ENCODE measurements around the gene LSM14B. TPM values are rescaled to one million over a fixed set of nuclear protein-coding genes. Genes with fewer than 3 reads are reported as not detected.

Gene LSM14B
- total RNA-seq, 1 experiment from 2014 or later: 82.4 TPM

GRCh38 chr20:62178316-62179161, 56.3 kb downstream of the LSM14B start:
- H3K56ac ChIP-seq (ENCODE audit: insufficient read length, low read depth, low read length): no peak overlapping the region
- Mint-ChIP-seq H3K9me3 (no peaks in the 10 kb centered on the region), H3K27ac (no peak overlapping the region), H3K4me3 (peak overlapping the region in 1 of 2 experiments; percentile 41; a peak in 1 of 5 replicates), H3K27me3 (ENCODE audit: low read depth) (no peaks in the 10 kb centered on the region; the same call in 1 of the 2 replicates), H3K36me3 (ENCODE audit: insufficient read depth in 1 of 3, low read depth in 3 of 3) (peaks cover 9 to 40% (median 22%) of the 10 kb centered on the region in 3 experiments), H3K4me1 (peaks cover 8% of the 10 kb centered on the region in 2 experiments)
- H4K8ac ChIP-seq (replicated peaks; ENCODE audit: insufficient read length, low read depth, low read length): no peak overlapping the region
- no peak overlapping the region for H2AK5ac ChIP-seq (ENCODE audit: insufficient read length, low read length)
- no peak overlapping the region for H4K5ac ChIP-seq (ENCODE audit: insufficient read length, low read depth, low read length)
- no peak overlapping the region for H2BK5ac ChIP-seq (ENCODE audit: insufficient read length, low read length)
- H3K79me1 ChIP-seq (ENCODE audit: insufficient read depth, low read depth, low read length, poor library complexity, severe bottlenecking): no peaks in the 10 kb centered on the region
- WGBS (ENCODE audit: extremely low coverage, insufficient read length, low lambda C conversion rate): no CpG with 5 or more reads among the region's 19 CpGs
- no peak overlapping the region for H2BK120ac ChIP-seq (ENCODE audit: low read depth, low read length, poor library complexity, severe bottlenecking)
- H3K4ac ChIP-seq (ENCODE audit: low read depth, low read length): no peak overlapping the region
- H3K9me3 ChIP-seq (ENCODE audit: control insufficient read depth, low read depth, low read length): no peaks in the 10 kb centered on the region
- H3K23me2 ChIP-seq (ENCODE audit: insufficient read length, low read depth, low read length, poor library complexity, severe bottlenecking): peaks cover 2% of the 10 kb centered on the region
- H3K9ac ChIP-seq (ENCODE audit: extremely low read depth, insufficient read length, low read length): no peak overlapping the region
- TF ChIP-seq CTCF (conservative IDR thresholded peaks at IDR 0.05): no peak
- H3K18ac ChIP-seq (ENCODE audit: insufficient read length, low read depth, low read length): no peak overlapping the region
- H2BK12ac ChIP-seq (ENCODE audit: insufficient read length, low read depth, low read length): no peak overlapping the region
- H3K4me2 ChIP-seq (ENCODE audit: insufficient read depth, insufficient read length, low read length): no peak overlapping the region
- H3K27me3 ChIP-seq (ENCODE audit: insufficient read depth, low read length): no peaks in the 10 kb centered on the region
- no peaks in the 10 kb centered on the region for H4K20me1 ChIP-seq (ENCODE audit: control insufficient read depth, insufficient read depth, insufficient read length)
- no peak for DNase-seq
- H2AFZ ChIP-seq (ENCODE audit: low read length): no peak overlapping the region
- H3K27ac ChIP-seq (ENCODE audit: insufficient read length, low read depth, low read length): no peak overlapping the region
- no peak overlapping the region for H2BK15ac ChIP-seq (ENCODE audit: low read depth, low read length)
- no peak overlapping the region for H3K23ac ChIP-seq (ENCODE audit: insufficient read length, low read depth, low read length)
- H3T11ph ChIP-seq (ENCODE audit: low read length): no peak overlapping the region
- peaks cover 1% of the 10 kb centered on the region; the same call in 1 of the 2 replicates for H3K79me2 ChIP-seq (ENCODE audit: insufficient read depth, low read length)
- no peak overlapping the region for H2BK20ac ChIP-seq (ENCODE audit: low read depth, low read length, poor library complexity, severe bottlenecking)
- no peaks in the 10 kb centered on the region; the same call in 1 of the 2 replicates for H3K4me1 ChIP-seq (ENCODE audit: insufficient read depth, low read length)
- no peak overlapping the region for H4K91ac ChIP-seq (ENCODE audit: insufficient read length, low read depth, low read length)
- H3K14ac ChIP-seq (ENCODE audit: insufficient read depth, low read length): no peak overlapping the region

Data from H9 (cell line).